Stimulated activated CD8-positive, alpha-beta memory T cell treated with anti-CD3 and anti-CD28 coated beads, Interleukin-7, amount 100 ng/mL, for 1 hour (primary cell): ENCODE data around the gene NFATC2.
"Not testable (repeated sequence)": the region's sequence is repeated elsewhere in the genome, so short reads cannot be mapped to it uniquely, and the experiment has no call there.

ENCODE experiments used
- DNase-seq, 2 donors: peaks; one replicate each; pipeline ENCODE4 v3.0.0-alpha.2; 2020; ENCODE audit warnings: low read depth in 2 of 2

Gene NFATC2

GRCh38 chr20:51470499-51470820 is 72.1 kb downstream of the NFATC2 start:
- no peak for DNase-seq

- no peak for DNase-seq
These were observed 72.7 kb downstream of the NFATC2 start for GRCh38 chr20:51469578-51470498.

GRCh38 chr20:51469046-51469445 is 73.5 kb downstream of the NFATC2 start:
- no peak for DNase-seq

GRCh38 chr20:51468636-51469035 is 73.9 kb downstream of the NFATC2 start:
- no peak for DNase-seq

- DNase-seq: no peak
These were observed 74.4 kb downstream of the NFATC2 start for GRCh38 chr20:51467956-51468626.

- DNase-seq: no peak
These were observed 78.5 kb downstream of the NFATC2 start for GRCh38 chr20:51463998-51464397.

- DNase-seq: no peak
These were observed 79.0 kb downstream of the NFATC2 start for GRCh38 chr20:51463560-51463959.

GRCh38 chr20:51462566-51463276 is 79.8 kb downstream of the NFATC2 start:
- DNase-seq: no peak

- DNase-seq: not testable (repeated sequence)
These were observed 80.7 kb downstream of the NFATC2 start for GRCh38 chr20:51461846-51462245.

- DNase-seq: no peak
These were observed 81.2 kb downstream of the NFATC2 start for GRCh38 chr20:51461306-51461705.

- no peak for DNase-seq
These were observed 81.8 kb downstream of the NFATC2 start for GRCh38 chr20:51460569-51461265.

- DNase-seq: no peak
These were observed 82.4 kb downstream of the NFATC2 start for GRCh38 chr20:51460163-51460562.

GRCh38 chr20:51458751-51459439 is 83.6 kb downstream of the NFATC2 start:
- DNase-seq: no peak

GRCh38 chr20:51457533-51457932 is 85.0 kb downstream of the NFATC2 start:
- no peak for DNase-seq

- no peak for DNase-seq
These were observed 85.7 kb downstream of the NFATC2 start for GRCh38 chr20:51456511-51457509.

GRCh38 chr20:51454250-51454865 is 88.2 kb downstream of the NFATC2 start:
- DNase-seq: no peak

- DNase-seq: no peak
These were observed 89.7 kb downstream of the NFATC2 start for GRCh38 chr20:51452734-51453365.

- no peak for DNase-seq
These were observed 90.4 kb downstream of the NFATC2 start for GRCh38 chr20:51452091-51452613.

GRCh38 chr20:51451484-51451883 is 91.0 kb downstream of the NFATC2 start:
- no peak for DNase-seq
